ENCODE results near the gene ZFX. TPM values are rescaled to one million over a fixed set of nuclear protein-coding genes. Genes with fewer than 3 reads are reported as not detected.
A peak's percentile ranks its signal among the peaks of the same experiment; 100 is the strongest.

The ZFX gene
- total and polyA plus RNA-seq, 7 donors: 3.8 to 72.3 (median 55.4) TPM

DNA sequence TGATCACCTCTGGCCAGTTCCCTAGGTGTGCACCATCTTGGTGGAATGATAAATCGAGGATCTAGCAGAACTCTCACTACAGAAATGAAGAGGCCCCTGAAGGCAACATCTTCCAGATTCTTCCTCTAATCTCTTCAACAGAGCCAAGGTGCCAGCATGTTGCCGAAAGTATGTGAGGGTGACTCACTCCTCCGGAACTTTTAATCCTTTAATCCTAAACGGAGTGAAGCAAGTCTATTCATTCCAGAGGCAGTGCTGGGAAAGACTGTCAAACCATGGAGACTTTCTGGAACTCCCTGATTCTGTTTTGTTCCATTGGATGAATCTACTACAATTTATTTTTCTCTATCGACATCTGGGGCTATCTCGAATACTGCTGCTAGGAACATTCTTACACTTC is 95.7 kb downstream of the ZFX start:
- Histone ChIP-seq H3K4me3 (no peak overlapping the region), H3K36me3 (ENCODE audit: insufficient read depth in 1 of 2, low read depth in 1 of 2) (no peaks in the 10 kb centered on the region), H3K27me3 (ENCODE audit: insufficient read depth in 3 of 3, low read length in 2 of 3) (no peaks in the 10 kb centered on the region), H3K9me3 (no peaks in the 10 kb centered on the region), H3K27ac (no peak overlapping the region), H3K4me1 (no peaks in the 10 kb centered on the region)
- DNase-seq (no peak), ATAC-seq (peak; percentile 50 to 78 (median 65))
- TF ChIP-seq, protein P1, sequence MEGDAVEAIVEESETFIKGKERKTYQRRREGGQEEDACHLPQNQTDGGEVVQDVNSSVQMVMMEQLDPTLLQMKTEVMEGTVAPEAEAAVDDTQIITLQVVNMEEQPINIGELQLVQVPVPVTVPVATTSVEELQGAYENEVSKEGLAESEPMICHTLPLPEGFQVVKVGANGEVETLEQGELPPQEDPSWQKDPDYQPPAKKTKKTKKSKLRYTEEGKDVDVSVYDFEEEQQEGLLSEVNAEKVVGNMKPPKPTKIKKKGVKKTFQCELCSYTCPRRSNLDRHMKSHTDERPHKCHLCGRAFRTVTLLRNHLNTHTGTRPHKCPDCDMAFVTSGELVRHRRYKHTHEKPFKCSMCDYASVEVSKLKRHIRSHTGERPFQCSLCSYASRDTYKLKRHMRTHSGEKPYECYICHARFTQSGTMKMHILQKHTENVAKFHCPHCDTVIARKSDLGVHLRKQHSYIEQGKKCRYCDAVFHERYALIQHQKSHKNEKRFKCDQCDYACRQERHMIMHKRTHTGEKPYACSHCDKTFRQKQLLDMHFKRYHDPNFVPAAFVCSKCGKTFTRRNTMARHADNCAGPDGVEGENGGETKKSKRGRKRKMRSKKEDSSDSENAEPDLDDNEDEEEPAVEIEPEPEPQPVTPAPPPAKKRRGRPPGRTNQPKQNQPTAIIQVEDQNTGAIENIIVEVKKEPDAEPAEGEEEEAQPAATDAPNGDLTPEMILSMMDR (IDR thresholded peaks at IDR 0.05): no peak
- WGBS, 3 donors: 25 to 38% (median 35%) methylated on average over 6 of the region's 6 CpGs
- intact Hi-C loops (cut with DNase I): loop anchor here (10.0 kb wide), 2 partner anchors 160 to 170 kb away; no protein-coding TSS in a partner anchor

DNA sequence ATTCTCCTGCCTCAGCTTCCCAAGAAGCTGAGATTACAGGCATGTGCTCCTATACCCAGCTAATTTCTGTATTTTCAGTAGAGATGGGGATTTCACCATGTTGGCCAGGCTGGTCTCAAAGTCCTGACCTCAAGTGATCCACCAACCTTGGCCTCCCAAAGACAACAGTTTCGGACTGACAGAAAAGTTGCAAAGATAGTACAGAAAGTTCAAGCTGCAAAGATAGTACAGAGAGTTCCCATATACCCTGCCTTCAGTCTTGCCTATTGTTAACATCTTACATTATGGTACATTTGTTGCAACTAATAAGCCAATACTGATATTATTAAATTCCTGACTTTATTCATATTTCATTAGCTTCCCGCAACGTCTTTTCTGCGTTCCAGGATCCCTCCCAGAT is 98.5 kb downstream of the ZFX start:
- intact Hi-C loops (cut with DNase I): loop anchor here (10.0 kb wide), 2 partner anchors 163 to 173 kb away; no protein-coding TSS in a partner anchor
- no peak for DNase-seq
- H3K27ac ChIP-seq: no peak overlapping the region
- H3K36me3 ChIP-seq (ENCODE audit: insufficient read depth in 1 of 2, low read depth in 1 of 2): no peaks in the 10 kb centered on the region
- TF ChIP-seq, protein P1 (IDR thresholded peaks at IDR 0.05): no peak
- no peaks in the 10 kb centered on the region for H3K4me1 ChIP-seq
- H3K9me3 ChIP-seq: no peaks in the 10 kb centered on the region
- ATAC-seq: no peak
- WGBS, 3 donors: 93 to 99% (median 94%) methylated on average over 4 of the region's 4 CpGs
- H3K27me3 ChIP-seq (ENCODE audit: insufficient read depth in 3 of 3, low read length in 2 of 3): peaks cover 0 to 4% (median 0%) of the 10 kb centered on the region in 3 donors
- H3K4me3 ChIP-seq: no peak overlapping the region

DNA sequence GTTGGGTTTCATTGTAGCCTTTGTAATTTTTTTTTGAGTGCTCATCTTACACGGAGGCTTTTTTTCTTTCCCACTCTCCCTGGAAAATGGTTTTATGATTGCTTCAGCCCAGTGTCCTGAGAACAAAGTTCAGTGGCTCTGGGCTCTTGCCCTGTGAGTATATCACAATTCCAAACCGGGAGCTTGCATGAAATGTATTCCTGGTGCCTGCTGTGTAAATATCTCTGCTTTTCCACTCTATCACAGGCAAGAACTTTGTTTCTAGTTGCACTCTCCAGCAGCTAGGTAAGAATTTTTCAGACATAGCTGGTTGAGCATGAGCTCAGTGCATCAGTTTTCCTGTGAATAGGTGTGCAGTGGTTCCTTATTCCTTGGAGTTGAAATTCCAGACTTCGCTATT is 103.5 kb downstream of the ZFX start:
- Histone ChIP-seq H3K4me3 (no peak overlapping the region), H3K36me3 (ENCODE audit: insufficient read depth in 1 of 2, low read depth in 1 of 2) (no peaks in the 10 kb centered on the region), H3K9me3 (no peaks in the 10 kb centered on the region), H3K27me3 (ENCODE audit: insufficient read depth in 3 of 3, low read length in 2 of 3) (peaks cover 0 to 15% (median 0%) of the 10 kb centered on the region in 3 donors), H3K4me1 (no peaks in the 10 kb centered on the region), H3K27ac (no peak overlapping the region)
- intact Hi-C loops (cut with DNase I): no loop called here
- WGBS, 3 donors: 57 to 78% (median 63%) methylated on average over 3 of the region's 3 CpGs
- no peak for DNase-seq
- TF ChIP-seq, protein P1 (IDR thresholded peaks at IDR 0.05): no peak
- no peak for ATAC-seq

DNA sequence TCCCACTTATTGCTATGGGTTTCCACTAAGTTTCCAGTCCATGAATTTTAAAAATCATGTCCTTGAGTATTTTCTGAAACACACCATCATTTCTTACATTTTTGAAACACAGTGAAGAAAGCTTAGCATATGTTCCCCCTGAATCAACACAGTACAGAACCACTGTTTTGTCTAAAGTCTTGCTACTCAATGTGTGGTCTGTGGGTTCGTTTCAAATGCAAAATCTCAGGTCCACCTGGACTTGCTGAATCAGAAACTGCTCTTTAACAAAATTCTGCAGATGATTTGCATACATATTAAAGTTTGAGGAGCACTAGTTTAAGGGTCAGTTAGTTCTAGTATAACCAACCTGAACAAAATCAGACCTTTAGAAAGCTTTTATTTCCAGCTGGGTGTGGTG is 103.9 kb downstream of the ZFX start:
- WGBS, 3 donors: 47 to 85% (median 64%) methylated on average over 1 of the region's 1 CpG
- Histone ChIP-seq H3K4me3 (no peak overlapping the region), H3K9me3 (no peaks in the 10 kb centered on the region), H3K36me3 (ENCODE audit: insufficient read depth in 1 of 2, low read depth in 1 of 2) (no peaks in the 10 kb centered on the region), H3K27ac (no peak overlapping the region), H3K4me1 (no peaks in the 10 kb centered on the region), H3K27me3 (ENCODE audit: insufficient read depth in 3 of 3, low read length in 2 of 3) (peaks cover 0 to 15% (median 0%) of the 10 kb centered on the region in 3 donors)
- intact Hi-C loops (cut with DNase I): no loop called here
- TF ChIP-seq, protein P1 (IDR thresholded peaks at IDR 0.05): no peak
- no peak for ATAC-seq
- no peak for DNase-seq

DNA sequence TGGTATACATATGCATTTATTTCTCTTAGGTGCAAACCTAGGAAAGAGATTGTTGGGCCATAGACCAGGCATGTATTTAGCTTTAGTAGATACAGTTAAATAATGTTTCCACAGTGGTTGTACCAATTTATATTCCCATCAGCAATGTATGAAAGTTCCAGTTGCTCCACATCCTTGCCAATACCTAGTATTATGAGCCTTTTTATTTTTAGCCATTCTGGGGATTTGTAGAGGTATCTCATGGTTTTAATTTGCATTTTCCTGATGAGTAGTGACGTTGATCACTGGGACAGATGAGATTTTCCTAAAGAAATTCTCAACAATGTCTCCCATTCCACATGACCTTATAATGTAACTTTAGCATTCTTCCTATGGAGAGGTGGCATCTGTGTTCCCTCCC is 107.5 kb downstream of the ZFX start:
- intact Hi-C loops (cut with DNase I): no loop called here
- 31 to 88% (median 72%) methylated on average over 1 of the region's 1 CpG for WGBS, 3 donors

More for the DNA sequence above, 107.5 kb downstream of the ZFX start:
- DNase-seq (no peak), ATAC-seq (no peak)
- no peak overlapping the region for H3K4me3 ChIP-seq
- no peaks in the 10 kb centered on the region for H3K9me3 ChIP-seq
- H3K27me3 ChIP-seq (ENCODE audit: insufficient read depth in 3 of 3, low read length in 2 of 3): peaks cover 0 to 12% (median 0%) of the 10 kb centered on the region in 3 donors
- no peaks in the 10 kb centered on the region for H3K36me3 ChIP-seq (ENCODE audit: insufficient read depth in 1 of 2, low read depth in 1 of 2)
- no peaks in the 10 kb centered on the region for H3K4me1 ChIP-seq
- H3K27ac ChIP-seq: no peak overlapping the region
- TF ChIP-seq, protein P1 (IDR thresholded peaks at IDR 0.05): no peak

Measured in psoas muscle (tissue), 8 donors.